ENCODE results near the gene VAV3. TPM values are rescaled to one million over a fixed set of nuclear protein-coding genes. Genes with fewer than 3 reads are reported as not detected.

The VAV3 gene
- total and polyA plus RNA-seq, 2 of the 13 experiments (the other 11 are each of a cell fraction or from before 2014, with no cell fraction given) = 15.9 to 29.8 TPM

DNA sequence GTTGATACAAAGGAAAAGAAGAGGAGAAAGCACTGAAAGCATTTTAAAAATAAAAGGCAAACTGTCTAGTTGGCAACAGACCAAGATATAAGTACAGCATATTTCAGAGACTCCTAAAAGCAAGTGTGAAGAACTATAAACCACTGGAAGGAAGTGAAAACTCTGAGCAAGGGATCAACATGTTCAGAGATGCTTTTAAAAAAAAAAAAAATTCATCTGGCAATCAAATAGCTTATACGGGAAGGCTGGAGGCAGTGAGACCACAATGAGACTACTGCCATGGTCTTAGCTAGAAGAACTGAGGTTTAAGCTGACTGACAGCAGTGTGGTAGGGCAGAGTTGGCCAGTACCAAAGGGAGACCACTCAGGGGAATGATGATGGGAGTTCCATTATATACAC lies 124.3 kb downstream of the VAV3 start:
- no TSS peak for BruUV-seq (replicated peaks)
- in situ Hi-C loops (cut with HindIII; ENCODE audit: extremely low pct_ligation_motif_present, low pct_unique_long_range_greater_than_20kb) = no loop called here
- H2AFZ ChIP-seq (ENCODE audit: low read length) = no peak overlapping the region
- CTCF ChIA-PET (ENCODE audit: low intra/inter-chr PET ratio, low total read pairs) = no interaction called here
- no peaks in the 10 kb centered on the region for H3K79me2 ChIP-seq (ENCODE audit: insufficient read depth, low read length)
- no peaks in the 10 kb centered on the region for H4K20me1 ChIP-seq (ENCODE audit: insufficient read depth, low read length)
- no peak overlapping the region for H3K4me3 ChIP-seq (replicated peaks in 1 of 3; ENCODE audit: insufficient read depth in 1 of 3, low read depth in 2 of 3, low read length in 3 of 3)
- H3K4me2 ChIP-seq (ENCODE audit: low read depth, low read length) = no peak overlapping the region
- no peak for FAIRE-seq
- no peaks in the 10 kb centered on the region for H3K4me1 ChIP-seq (ENCODE audit: insufficient read depth, low read length)
- no peaks in the 10 kb centered on the region for H3K27me3 ChIP-seq (ENCODE audit: control insufficient read depth in 1 of 2, insufficient read depth in 2 of 2, low read length in 2 of 2)
- H3K27ac ChIP-seq (ENCODE audit: extremely low read length, insufficient read depth, low read length) = no peak overlapping the region
- POLR2A ChIA-PET = no interaction called here
- H3K9ac ChIP-seq (ENCODE audit: insufficient read depth, low read depth, low read length) = no peak overlapping the region
- H3K36me3 ChIP-seq (replicated peaks in 1 of 2; ENCODE audit: control insufficient read depth in 1 of 2, insufficient read depth in 2 of 2, low read length in 2 of 2) = no peaks in the 10 kb centered on the region
- ATAC-seq = no peak
- intact Hi-C loops (cut with micrococcal nuclease; ENCODE audit: unreplicated experiment) = no loop called here
- H3K9me3 ChIP-seq (ENCODE audit: low read length) = no peaks in the 10 kb centered on the region
- DNase-seq (ENCODE audit: low spot score) = no peak
- 4% methylated on average over 1 of the region's 1 CpG for WGBS (ENCODE audit: low lambda C conversion rate)
- TF ChIP-seq IRF1 (CRISPR knock-in tag; IDR thresholded peaks at IDR 0.05; ENCODE audit: low read depth) = no peak
- TF ChIP-seq BCL3 (CRISPR knock-in tag; IDR thresholded peaks at IDR 0.05) = no peak
- TF ChIP-seq ZNF766 (CRISPR knock-in tag; IDR thresholded peaks at IDR 0.05; ENCODE audit: borderline replicate concordance) = no peak
- no peak for TF ChIP-seq ZNF7 (CRISPR knock-in tag; IDR thresholded peaks at IDR 0.05)
- TF ChIP-seq SRSF9 (IDR thresholded peaks at IDR 0.05; ENCODE audit: borderline replicate concordance, insufficient read depth, low read depth, low read length, poor library complexity, severe bottlenecking) = no peak
- no peak for TF ChIP-seq NFRKB (IDR thresholded peaks at IDR 0.05)
- TF ChIP-seq, protein P1, sequence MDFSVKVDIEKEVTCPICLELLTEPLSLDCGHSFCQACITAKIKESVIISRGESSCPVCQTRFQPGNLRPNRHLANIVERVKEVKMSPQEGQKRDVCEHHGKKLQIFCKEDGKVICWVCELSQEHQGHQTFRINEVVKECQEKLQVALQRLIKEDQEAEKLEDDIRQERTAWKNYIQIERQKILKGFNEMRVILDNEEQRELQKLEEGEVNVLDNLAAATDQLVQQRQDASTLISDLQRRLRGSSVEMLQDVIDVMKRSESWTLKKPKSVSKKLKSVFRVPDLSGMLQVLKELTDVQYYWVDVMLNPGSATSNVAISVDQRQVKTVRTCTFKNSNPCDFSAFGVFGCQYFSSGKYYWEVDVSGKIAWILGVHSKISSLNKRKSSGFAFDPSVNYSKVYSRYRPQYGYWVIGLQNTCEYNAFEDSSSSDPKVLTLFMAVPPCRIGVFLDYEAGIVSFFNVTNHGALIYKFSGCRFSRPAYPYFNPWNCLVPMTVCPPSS (IDR thresholded peaks at IDR 0.05) = no peak
- TF ChIP-seq MAFF (IDR thresholded peaks at IDR 0.05; ENCODE audit: low read depth, low read length) = no peak
- TF ChIP-seq TBX3 (IDR thresholded peaks at IDR 0.05; ENCODE audit: borderline replicate concordance) = no peak
- no peak for TF ChIP-seq AKAP8 (CRISPR knock-in tag; IDR thresholded peaks at IDR 0.05)
- no peak for TF ChIP-seq TAF1 (CRISPR knock-in tag; IDR thresholded peaks at IDR 0.05)
